NCI-H2029 treated with DMSO at 0.1 percent for 48 hours (cell line): ENCODE results near the gene ABCA9.
"Not testable (repeated sequence)": the region's sequence is repeated elsewhere in the genome, so short reads cannot be mapped to it uniquely, and the experiment has no call there.

Source experiments
- DNase-seq: peaks from one replicate; lab custom pipeline; 2025; lab: John Stamatoyannopoulos, UW

Gene ABCA9

DNA sequence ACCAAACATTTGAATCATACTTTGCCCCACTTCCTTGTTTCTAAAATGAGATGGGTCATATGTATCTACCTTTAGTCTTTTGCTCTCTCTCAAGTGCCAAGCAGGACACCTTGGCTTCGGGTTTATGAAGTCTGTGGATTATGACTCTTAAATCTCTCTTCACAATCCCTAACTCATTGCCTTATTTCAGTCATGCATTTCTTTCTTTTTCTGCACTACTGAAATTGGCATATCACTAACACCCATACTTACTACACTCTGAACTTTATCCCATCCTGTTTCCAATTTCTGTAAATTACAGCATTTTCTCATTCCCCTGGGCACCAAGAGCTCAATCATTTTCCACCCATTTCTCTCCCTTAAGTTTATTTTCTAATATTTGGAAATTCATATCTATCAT is 42.0 kb downstream of the ABCA9 start:
- DNase-seq, result no peak

DNA sequence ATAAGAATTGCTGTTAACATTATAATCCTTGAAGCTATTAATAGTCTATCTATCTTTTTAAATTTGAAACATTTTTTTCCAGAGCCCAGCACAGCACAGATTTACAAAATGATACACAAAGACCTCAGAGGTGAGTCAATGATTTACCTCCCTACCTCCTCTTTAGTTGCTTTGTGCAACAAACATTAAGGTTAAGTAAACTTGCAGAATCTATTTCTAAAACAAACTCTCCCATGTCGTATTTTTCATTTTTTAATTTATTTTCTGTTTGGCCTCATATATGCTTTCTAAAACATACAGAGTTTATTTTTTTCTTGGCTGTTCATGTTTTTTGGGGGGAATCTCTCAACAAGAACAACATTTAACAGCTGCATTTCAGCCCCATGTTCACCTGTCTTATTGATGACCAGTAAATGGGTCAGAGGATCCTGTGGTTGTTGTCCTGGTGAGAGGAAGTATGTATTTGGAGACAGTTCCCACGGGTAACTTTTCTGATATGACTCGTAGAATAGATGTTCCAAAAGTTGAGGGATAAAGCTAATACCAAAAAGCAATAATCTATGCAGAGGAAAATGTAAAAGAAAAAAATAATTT is 42.6 kb downstream of the ABCA9 start:
- no peak for DNase-seq

DNA sequence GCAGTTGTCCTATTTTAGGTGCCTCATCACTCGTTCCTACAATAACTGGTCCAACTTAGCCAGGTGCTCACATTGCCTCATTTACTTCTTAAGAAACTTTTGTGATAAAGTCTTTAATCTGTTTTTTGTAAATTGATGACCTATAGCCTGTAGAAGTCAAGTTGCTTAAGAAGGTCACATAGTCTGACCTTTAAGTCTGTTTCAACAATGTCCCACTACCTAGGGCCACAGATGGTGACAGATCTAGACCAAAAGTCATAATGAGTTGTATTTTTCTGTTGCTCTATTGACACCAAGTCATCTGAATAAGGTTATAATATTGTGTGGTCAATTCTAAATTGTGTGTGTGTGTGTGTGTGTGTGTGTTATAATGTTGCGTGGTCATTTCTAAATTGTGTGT is 45.1 kb downstream of the ABCA9 start:
- no peak for DNase-seq

DNA sequence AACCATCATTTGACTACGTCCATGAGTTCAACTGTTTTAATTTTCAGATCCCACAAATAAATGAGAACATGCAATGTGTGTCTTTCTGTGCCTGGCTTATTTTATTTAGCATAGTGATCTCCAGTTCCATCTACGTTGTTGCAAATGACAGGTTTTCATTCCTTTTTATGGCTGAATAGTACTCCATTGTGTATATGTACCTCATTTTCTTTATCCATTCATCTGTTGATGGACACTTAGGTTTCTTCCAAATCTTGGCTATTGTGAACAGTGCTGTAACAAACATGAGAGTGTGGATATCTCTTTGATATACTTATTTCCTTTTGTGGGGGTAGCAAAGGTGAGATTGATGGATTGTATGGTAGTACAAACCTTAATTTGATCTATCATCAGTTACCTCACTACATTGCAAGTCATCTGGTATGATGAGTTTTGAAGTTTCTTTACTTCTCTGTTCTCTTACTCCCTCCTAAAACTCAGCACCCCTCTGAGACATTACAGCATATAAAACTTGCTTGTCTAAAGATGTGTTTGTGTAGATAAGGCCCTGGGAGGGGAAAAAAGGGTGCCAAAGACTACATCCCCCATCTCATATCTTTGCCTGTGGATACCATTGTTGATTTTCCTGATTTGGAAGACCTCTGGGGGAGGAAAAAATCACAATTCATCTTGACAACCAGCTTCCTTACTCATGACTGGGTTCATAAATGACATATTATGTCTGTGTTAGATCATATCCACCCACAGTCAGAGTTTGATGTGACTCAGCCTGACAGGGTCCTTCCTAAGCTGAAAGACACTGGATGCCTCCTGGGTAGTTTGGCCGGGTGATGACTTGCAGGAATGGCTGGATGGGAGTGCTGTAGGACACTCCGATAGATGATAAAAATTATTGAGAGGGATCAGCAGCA is 47.6 kb downstream of the ABCA9 start:
- DNase-seq, result no peak

DNA sequence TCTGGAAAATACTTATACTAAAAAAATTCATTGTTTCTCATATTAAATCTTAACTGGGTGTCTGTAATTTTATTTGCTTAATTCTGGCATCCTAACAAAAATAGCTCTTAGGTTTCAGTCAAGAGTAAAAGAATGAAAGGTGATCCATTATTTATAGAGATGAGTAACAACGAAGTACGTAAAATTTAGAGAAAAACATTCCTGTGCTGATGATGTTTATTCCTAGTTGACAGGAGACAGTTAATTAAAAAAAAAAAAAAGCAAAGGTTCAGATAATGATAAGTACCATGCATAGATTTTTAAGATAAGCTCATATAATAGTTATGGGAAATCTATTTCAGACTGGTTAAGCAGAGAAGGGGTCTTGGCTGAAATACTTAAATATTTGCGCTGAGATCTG is 50.8 kb downstream of the ABCA9 start:
- no peak for DNase-seq

DNA sequence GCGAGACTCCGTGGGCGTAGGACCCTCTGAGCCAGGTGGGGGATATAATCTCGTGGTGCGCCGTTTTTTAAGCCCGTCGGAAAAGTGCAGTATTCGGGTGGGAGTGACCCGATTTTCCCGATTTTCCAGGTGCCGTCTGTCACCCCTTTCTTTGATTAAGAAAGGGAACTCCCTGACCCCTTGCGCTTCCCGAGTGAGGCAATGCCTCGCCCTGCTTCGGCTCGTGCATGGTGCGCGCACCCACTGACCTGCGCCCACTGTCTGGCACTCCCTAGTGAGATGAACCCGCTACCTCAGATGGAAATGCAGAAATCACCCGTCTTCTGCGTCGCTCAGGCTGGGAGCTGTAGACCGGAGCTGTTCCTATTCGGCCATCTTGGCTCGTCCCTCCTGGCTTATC is 56.0 kb downstream of the ABCA9 start:
- DNase-seq, result not testable (repeated sequence)

DNA sequence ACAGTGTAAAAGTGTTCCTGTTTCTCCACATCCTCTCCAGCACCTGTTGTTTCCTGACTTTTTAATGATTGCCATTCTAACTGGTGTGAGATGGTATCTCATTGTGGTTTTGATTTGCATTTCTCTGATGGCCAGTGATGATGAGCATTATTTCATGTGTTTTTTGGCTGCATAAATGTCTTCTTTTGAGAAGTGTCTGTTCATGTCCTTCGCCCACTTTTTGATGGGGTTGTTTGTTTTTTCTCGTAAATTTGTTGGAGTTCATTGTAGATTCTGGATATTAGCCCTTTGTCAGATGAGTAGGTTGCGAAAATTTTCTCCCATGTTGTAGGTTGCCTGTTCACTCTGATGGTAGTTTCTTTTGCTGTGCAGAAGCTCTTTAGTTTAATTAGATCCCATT is 61.0 kb downstream of the ABCA9 start:
- not testable (repeated sequence) for DNase-seq

DNA sequence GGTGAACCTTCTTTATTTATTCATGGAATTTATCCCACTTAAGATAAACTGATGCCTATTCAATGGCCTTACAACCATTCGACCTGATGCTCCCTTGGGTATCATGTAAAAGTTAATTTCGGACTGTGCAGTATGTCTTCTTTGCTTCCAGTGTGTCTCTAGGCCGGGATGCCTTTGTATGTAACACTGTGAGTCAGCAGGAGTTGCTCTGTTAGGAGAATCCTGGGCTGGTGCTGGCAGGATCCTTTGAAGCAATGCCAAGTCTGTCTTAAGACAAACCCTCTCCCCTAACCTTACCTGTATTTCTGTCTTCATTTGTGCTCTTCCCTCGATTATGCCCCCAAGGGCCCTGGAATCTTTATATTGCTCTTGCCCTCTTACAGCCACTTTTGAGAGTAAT is 67.6 kb downstream of the ABCA9 start:
- DNase-seq, result no peak

DNA sequence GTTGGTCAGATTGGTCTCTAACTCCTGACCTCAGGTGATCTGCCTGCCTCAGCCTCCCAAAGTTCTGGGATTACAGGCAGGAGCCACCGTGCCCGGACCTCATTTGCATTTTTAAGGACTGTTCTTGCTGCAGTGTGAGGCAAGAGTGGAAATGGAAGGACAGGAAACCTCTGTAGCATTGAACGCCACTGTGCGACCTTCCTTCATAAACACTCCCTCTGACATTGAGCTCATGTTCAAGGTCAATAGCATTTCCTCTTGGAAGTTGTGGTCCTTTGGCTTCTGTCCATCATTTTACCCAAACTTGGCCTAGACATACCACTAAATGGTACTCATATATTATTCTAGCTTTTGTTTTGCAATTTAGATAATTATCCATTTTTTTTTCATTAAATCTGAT is 72.8 kb downstream of the ABCA9 start:
- no peak for DNase-seq

DNA sequence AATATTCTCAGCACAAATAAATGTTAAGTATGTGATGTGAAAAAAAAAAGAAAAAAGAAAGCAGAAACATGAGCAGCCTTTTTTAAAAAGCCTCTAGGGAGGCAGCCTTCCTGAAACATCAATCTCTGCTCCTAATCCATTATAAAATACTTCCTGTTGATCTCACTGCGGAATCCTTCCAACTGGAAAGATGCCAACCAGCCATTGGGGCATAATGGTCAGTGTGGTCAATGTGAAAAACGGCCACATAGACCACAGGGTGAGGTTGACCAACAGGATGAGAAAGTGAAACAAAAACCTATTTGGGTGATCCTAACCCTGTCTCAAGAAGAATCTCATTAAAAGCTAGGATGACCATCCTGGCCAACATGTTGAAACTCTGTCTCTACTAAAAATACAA is 79.4 kb downstream of the ABCA9 start:
- DNase-seq, result no peak

DNA sequence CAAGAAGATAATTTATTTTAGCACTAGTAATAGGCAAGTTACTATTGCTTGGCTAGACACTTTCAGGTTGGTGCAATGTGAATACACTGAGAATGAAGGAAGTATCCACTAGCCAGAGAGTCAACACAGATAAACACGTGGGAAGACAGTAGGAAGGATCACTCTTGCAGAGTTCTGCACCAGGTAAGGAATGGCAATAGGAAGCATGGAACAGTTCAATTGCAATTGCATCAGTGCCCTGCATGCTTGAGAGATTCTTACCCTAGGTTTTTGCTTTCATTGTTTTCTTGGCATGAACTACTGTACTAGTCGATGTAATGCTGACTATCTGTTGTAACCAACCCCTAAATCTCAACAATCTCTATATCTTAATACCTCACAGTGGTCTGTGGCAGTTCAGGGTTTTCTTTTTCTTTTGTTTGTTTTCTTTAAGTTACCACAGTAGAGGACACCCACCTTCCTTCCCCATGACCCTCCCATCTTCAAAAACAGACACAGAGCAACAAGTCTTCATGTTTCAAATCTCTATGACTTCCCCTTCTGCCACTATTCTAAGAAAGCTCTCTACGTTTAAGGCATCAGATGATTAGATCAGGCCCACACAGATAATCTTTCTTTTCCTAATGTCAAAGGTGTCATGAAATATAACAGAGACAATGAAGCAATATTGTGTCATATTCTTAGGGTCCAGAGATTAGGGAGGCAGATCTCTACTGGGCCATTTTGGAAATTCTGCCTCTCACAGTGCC is 87.5 kb downstream of the ABCA9 start:
- DNase-seq, result no peak

DNA sequence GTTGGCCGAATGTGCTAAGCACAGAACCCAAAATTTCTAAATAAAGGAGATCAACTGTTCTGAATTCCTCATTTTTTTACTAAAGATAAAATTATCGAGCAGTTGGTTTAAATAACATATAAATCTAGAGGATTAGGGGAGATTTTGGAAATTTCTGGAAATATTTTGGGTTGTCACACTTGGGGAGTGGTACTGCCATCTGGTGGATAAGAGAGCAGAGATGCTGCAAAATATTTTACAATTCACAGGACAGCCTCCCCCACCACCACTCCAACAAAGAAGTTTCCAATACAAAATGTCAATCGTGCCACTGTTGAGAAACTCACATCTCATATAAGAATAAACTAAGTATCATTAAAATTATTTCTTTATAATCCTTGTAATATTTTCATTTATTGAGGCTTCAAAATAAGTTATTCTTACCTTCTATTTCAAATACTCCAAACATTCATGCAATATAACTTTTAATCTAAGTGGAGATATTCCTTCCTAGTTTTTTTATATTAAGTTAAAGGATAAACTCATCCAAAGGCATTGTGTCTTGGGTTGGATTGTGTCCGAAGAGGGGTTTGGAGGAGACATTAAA is 88.5 kb downstream of the ABCA9 start:
- no peak for DNase-seq

DNA sequence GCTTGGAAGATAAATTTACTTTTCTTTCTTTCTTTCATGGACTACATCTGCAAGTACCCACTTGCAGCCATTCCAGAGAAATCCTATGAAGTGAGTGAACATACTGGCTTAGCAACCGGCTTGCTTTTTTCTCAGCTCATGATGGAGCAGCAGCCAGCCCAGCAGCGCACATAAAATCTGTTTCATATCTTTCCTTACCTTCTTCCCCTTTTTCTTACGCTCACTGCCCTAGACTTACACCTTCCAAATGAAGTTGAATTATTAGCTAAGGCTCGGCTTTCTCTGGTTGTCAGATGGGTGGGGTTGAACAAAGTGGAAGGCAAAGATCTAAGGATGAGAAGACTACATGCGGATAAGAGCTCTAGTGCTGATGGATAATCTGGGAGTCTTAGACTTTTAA is 91.6 kb downstream of the ABCA9 start:
- no peak for DNase-seq

DNA sequence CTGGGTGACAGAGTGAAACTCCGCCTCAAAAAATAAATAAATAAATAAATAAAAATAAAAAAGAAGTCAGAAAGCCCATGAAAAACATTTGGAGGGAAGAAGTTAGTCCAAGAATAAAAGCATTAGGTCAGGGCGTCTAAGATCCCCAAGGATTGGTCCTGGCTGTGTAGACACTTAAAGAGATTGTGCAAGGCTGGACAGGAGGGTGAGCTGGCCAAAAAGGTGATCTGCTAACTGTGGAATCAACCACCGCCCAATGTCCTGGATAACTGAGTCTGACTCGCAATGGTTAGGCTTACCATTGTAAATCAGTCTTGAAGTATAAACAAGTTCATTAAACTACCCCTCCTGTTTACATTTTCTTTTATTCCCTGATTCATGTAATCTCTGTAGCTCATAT is 96.8 kb downstream of the ABCA9 start:
- no peak for DNase-seq

DNA sequence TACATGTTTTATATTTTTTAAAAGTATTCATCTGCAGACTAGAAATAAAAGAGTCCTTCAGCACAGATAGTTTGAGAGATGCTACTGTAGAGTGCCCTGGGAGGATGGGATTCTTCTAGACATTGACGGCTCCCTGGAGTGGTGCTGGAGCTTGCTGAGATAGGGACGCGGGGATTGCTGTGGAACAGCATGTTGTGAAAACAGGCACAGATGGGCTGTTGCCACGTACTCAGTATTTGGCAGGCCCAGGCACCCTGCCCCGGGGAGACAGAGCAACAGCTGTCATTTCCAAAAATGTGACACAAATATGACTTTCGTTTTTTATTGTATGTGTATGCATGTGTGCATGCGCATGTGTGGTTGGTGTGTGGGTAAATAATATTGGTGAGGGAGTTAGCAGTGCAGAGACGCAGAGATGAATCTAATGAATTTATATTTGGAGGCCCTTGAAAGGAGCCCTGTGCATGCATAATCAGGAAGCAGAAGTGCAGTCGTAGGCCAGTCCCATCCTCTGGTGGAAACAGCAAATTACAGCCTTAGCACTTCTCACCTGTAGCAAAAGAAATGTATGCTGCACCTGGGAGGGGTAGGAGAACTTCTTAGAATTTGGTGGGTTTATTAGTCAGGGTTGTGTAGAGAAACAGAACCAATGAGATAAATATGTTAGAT is 99.4 kb downstream of the ABCA9 start:
- no peak for DNase-seq

DNA sequence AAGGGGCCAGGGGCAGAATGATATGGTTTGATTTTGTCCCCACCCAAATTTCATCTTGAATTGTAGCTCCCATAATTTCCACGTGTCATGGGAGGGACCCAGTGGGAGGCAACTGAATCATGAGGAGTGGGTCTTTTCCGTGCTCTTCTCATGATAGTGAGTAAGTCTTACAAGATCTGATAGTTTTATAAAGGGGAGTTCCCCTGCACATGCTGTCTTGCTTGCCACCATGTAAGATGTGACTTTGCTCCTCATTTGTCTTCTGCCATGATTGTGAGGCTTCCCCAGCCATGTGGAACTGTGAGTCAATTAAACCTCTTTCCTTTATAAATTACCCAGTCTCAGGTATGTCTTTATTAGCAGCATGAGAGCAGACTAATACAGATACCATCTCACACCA is 101.6 kb downstream of the ABCA9 start:
- not testable (repeated sequence) for DNase-seq

DNA sequence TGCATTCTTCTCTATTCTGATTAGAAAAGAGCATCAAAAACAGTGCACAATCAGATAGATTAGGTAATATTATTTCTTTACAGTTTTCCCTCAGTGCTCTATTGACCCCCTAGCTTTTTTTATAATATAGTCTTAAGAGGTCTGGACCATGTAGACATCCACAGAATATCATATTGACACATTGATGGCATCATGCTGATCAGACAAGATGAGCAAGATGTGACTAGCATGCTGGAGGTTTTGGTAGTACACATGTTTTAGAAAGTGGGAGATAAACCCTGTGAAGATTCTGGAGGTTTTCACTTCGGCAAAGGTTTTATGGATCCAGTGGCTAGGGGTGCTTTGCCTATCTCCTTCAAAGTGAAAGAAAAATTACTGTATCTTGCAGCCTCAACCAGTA is 102.8 kb downstream of the ABCA9 start:
- no peak for DNase-seq

DNA sequence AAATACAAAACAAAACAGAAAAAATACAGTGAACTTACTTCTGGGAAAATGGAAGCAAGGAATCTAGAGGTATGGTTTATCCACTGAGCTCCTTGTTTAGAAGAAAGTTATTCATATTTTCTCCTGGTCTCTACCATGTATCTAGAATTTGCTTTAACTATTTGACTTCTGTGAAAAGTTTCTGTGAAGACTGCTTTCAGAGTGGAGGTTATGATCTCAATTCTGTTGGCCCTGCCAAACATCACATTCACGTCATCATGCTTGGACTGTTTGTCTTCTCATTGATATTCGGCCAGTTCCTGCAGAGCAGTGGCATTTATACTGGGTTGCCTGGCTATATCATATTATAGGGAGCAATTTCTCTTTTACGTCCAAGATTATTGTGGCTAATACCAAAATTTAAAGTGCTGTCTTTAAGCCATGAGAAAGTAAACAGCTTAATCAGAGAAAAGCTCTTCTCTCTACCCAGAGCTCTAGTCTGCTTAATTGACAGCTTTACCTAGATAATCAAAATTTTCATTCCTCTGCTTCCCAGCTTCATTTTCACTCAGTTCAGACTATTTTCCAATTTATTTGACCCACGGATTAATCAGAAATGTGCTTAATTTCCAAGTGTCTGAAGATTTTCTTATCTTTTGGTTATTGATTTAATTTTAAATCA is 105.4 kb downstream of the ABCA9 start, which contains the start of gene ABCA8:
Gene ABCA8, minus strand, starts transcription at position 212 of the 661 bp plus-strand sequence. CDS start 13,358 bp downstream, outside the sequence.
- DNase-seq, result no peak

DNA sequence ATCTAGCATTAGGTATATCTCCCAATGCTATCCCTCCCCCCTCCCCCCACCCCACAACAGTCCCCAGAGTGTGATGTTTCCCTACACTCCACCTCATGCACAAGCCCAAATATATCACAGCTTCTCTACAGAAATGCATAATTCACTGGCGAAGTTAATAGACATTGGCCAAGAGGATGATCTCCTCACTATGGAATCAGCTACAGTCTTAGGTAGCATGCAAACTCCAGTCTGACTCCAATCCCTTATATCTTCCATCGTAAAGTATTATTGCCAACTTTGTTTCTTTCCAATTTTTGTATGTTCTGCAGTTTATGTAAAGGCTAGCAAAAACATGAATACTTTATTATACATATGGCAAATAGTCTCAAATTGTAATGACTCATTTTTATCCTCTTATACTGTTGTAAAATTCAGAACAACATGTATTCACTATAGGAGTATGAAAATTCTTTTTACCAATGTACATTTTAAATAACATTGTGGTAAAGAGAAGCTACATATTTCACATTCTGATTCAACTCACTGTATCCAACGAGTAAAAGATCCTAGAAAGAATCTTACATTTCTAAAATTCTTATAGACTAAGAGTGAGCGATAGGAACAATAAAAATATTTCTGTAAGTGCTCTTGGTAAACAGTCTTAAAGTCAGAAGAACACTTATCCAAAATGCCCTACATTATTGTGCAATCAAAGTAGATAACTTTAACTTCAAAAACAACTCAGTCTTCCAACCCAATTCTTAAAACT is 106.4 kb downstream of the ABCA9 start:
- DNase-seq, result no peak

DNA sequence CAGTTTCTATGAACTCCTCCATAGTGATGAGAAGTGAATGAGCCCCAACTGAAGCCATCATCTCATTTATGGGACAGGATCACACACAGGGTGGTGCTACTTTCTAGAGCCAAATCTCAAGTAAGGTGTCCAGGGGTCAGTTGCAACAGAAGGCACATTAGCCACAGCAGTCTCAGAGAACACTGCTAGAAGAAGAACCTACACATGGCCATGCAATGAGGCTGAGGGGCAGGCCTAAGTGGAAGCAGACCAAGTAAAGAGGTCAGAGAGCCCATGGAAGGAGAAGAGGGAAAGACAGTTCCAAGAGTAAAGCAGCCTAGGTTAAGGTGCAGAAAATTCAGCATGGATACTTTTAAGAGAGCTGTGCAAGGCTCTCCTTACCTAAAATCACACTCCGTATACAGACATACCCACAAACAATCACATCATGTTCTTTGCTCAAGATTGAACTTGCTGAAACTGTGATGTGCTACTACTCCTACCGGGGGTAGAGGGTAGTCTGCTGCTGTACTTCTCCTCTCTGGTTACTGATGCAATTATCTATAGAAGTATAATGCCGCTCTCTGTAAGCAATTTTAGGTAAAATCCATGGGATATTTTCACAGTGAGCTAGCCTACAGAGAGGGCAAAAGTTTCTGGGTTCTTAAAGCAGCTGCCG is 107.3 kb downstream of the ABCA9 start:
- DNase-seq, result no peak
